HepG2 (cell line): Measurements from ENCODE around the gene MT1A. TPM values are rescaled to one million over a fixed set of nuclear protein-coding genes. Genes with fewer than 3 reads are reported as not detected.
A peak's percentile ranks its signal among the peaks of the same experiment; 100 is the strongest.

Experiments used
- FOSL2 ChIP-seq: sonication (generic); formaldehyde crosslinking; IDR thresholded peaks from 2 replicates; pipeline ENCODE4 v1.4.0; 2020; ENCODE audit warnings: missing genetic modification reagents
- GATAD2A ChIP-seq: IDR thresholded peaks from 2 replicates; pipeline ENCODE4 v1.6.1; 2016
- KLF13 ChIP-seq: sonication (generic); formaldehyde crosslinking; IDR thresholded peaks from 2 replicates; pipeline ENCODE4 v1.4.0; 2020; ENCODE audit warnings: mild to moderate bottlenecking, missing genetic modification reagents
- MLX ChIP-seq: IDR thresholded peaks from 2 replicates; pipeline ENCODE4 v1.6.1; 2016
- MNT ChIP-seq: fragments of 450-650 bp; IDR thresholded peaks from 2 replicates; pipeline ENCODE4 v1.6.1; 2016
- NFYB ChIP-seq: sonication (generic); formaldehyde crosslinking; IDR thresholded peaks from 2 replicates; pipeline ENCODE4 v1.4.0; 2020; ENCODE audit warnings: missing genetic modification reagents
- PPARG ChIP-seq: conservative IDR thresholded peaks from 2 replicates; pipeline ENCODE4 v1.6.1; 2016; ENCODE audit warnings: missing biosample characterization, missing genetic modification reagents
- RORA ChIP-seq: sonication (generic); formaldehyde crosslinking; IDR thresholded peaks from 2 replicates; pipeline ENCODE4 v1.5.0; 2020; ENCODE audit warnings: mild to moderate bottlenecking, missing genetic modification reagents, moderate library complexity
- SCMH1 ChIP-seq: sonication (generic); formaldehyde crosslinking; IDR thresholded peaks from 2 replicates; pipeline ENCODE4 v1.9.0; 2021; ENCODE audit warnings: missing genetic modification reagents, mild to moderate bottlenecking, borderline replicate concordance
- ZMYM2 ChIP-seq: sonication (generic); formaldehyde crosslinking; IDR thresholded peaks from 2 replicates; pipeline ENCODE4 v1.8.0; 2022; ENCODE audit warnings: mild to moderate bottlenecking, missing genetic modification reagents
- ZNF256 ChIP-seq: sonication (generic); formaldehyde crosslinking; conservative IDR thresholded peaks from 2 replicates; pipeline ENCODE4 v1.4.0; 2020; ENCODE audit warnings: missing genetic modification reagents
- ZNF275 ChIP-seq: sonication (generic); formaldehyde crosslinking; IDR thresholded peaks from 2 replicates; pipeline ENCODE4 v1.8.0; 2022; ENCODE audit warnings: missing genetic modification reagents, mild to moderate bottlenecking, inconsistent platforms, borderline replicate concordance
- ZNF317 ChIP-seq: sonication (generic); formaldehyde crosslinking; IDR thresholded peaks from 2 replicates; pipeline ENCODE4 v1.5.0; 2020; ENCODE audit warnings: mild to moderate bottlenecking, missing genetic modification reagents
- ZNF350 ChIP-seq: sonication (generic); formaldehyde crosslinking; IDR thresholded peaks from 2 replicates; pipeline ENCODE4 v1.4.0; 2020; ENCODE audit warnings: mild to moderate bottlenecking, low read depth, missing genetic modification reagents, borderline replicate concordance
- ZNF570 ChIP-seq: sonication (generic); formaldehyde crosslinking; IDR thresholded peaks from 2 replicates; pipeline ENCODE4 v1.4.0; 2020; ENCODE audit warnings: mild to moderate bottlenecking, missing genetic modification reagents, borderline replicate concordance
- ZNF678 ChIP-seq: sonication (generic); formaldehyde crosslinking; IDR thresholded peaks from 2 replicates; pipeline ENCODE4 v1.4.0; 2020; ENCODE audit warnings: mild to moderate bottlenecking, missing genetic modification reagents
- ZNF746 ChIP-seq: sonication (generic); formaldehyde crosslinking; IDR thresholded peaks from 2 replicates; pipeline ENCODE4 v1.8.0; 2022; ENCODE audit warnings: mild to moderate bottlenecking, missing genetic modification reagents
- ZSCAN9 ChIP-seq: IDR thresholded peaks from 2 replicates; pipeline ENCODE4 v1.6.1; 2016; ENCODE audit warnings: borderline replicate concordance
- polyA plus RNA-seq, 8 experiments: library from polyadenylated mRNA; depleted of rRNA in 3 of 8; stranded (reverse) in 7 of 8; unstranded in 1 of 8; fragments of >200 nt; fragmentation: Illumina TruSeq in 4 of 8; extraction: Trizol in 4 of 8; gene quantifications; 2 replicates each; pipeline versions ENCODE4 v1.2.1 to v1.2.3, GENCODE V29; 2011 to 2016; ENCODE audit warnings: low read depth in 4 of 8, missing spikeins in 1 of 8, mixed read lengths in 1 of 8; ENCODE audit not compliant: insufficient read depth in 1 of 8
- total RNA-seq, 5 experiments: library from RNA; depleted of rRNA; stranded (reverse); fragments of >200 nt; fragmentation: Illumina TruSeq; extraction: Trizol; gene quantifications; 2 replicates each; pipeline ENCODE4 v1.2.3, GENCODE V29; 2016; ENCODE audit warnings: low read depth in 1 of 5
- TF ChIP-seq, protein P1 (sequence below): sonication (generic); formaldehyde crosslinking; IDR thresholded peaks from 2 replicates; pipeline ENCODE4 v1.8.0; 2022; ENCODE audit warnings: missing genetic modification reagents, mild to moderate bottlenecking, borderline replicate concordance
- TF ChIP-seq, protein P2 (sequence below): conservative IDR thresholded peaks from 2 replicates; pipeline ENCODE4 v1.6.1; 2018; ENCODE audit warnings: missing genetic modification reagents
- TF ChIP-seq, protein P3 (sequence below): sonication (generic); formaldehyde crosslinking; conservative IDR thresholded peaks from 2 replicates; pipeline ENCODE4 v1.8.1; 2023; ENCODE audit warnings: missing genetic modification reagents
- TF ChIP-seq, protein P4 (sequence below): sonication (generic); formaldehyde crosslinking; IDR thresholded peaks from 2 replicates; pipeline ENCODE4 v1.4.0; 2020; ENCODE audit warnings: low read depth, mild to moderate bottlenecking, missing genetic modification reagents

The MT1A gene
- total and polyA plus RNA-seq, 2 of the 13 experiments (the other 11 are each of a cell fraction or from before 2014, with no cell fraction given), result 8.3 to 10.4 TPM

- TF ChIP-seq ZNF275, result 0 out of 2 replicates have a peak, but pooled peaks have one; percentile 72
- TF ChIP-seq ZNF746 (CRISPR knock-in tag), result peak; percentile 75; the same call in 1 of the 2 replicates
- TF ChIP-seq GATAD2A (CRISPR knock-in tag), result no peak
- TF ChIP-seq, protein P1, sequence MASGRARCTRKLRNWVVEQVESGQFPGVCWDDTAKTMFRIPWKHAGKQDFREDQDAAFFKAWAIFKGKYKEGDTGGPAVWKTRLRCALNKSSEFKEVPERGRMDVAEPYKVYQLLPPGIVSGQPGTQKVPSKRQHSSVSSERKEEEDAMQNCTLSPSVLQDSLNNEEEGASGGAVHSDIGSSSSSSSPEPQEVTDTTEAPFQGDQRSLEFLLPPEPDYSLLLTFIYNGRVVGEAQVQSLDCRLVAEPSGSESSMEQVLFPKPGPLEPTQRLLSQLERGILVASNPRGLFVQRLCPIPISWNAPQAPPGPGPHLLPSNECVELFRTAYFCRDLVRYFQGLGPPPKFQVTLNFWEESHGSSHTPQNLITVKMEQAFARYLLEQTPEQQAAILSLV (CRISPR knock-in tag), result no peak; the same call in 1 of the 2 replicates
- TF ChIP-seq ZNF350 (CRISPR knock-in tag), result no peak; the same call in 1 of the 2 replicates
- TF ChIP-seq ZSCAN9 (CRISPR knock-in tag), result no peak
- no peak for TF ChIP-seq ZNF256 (CRISPR knock-in tag)
- TF ChIP-seq NFYB (CRISPR knock-in tag), result no peak
- no peak for TF ChIP-seq SCMH1 (CRISPR knock-in tag)
- TF ChIP-seq ZNF317 (CRISPR knock-in tag), result no peak
- TF ChIP-seq, protein P2, sequence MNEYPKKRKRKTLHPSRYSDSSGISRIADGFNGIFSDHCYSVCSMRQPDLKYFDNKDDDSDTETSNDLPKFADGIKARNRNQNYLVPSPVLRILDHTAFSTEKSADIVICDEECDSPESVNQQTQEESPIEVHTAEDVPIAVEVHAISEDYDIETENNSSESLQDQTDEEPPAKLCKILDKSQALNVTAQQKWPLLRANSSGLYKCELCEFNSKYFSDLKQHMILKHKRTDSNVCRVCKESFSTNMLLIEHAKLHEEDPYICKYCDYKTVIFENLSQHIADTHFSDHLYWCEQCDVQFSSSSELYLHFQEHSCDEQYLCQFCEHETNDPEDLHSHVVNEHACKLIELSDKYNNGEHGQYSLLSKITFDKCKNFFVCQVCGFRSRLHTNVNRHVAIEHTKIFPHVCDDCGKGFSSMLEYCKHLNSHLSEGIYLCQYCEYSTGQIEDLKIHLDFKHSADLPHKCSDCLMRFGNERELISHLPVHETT, result 0 out of 2 replicates have a peak, but pooled peaks have one; percentile 22
- no peak for TF ChIP-seq ZNF678 (CRISPR knock-in tag)
- 0 out of 2 replicates have a peak, but pooled peaks have one; percentile 25 for TF ChIP-seq PPARG (CRISPR knock-in tag)
- TF ChIP-seq, protein P3, sequence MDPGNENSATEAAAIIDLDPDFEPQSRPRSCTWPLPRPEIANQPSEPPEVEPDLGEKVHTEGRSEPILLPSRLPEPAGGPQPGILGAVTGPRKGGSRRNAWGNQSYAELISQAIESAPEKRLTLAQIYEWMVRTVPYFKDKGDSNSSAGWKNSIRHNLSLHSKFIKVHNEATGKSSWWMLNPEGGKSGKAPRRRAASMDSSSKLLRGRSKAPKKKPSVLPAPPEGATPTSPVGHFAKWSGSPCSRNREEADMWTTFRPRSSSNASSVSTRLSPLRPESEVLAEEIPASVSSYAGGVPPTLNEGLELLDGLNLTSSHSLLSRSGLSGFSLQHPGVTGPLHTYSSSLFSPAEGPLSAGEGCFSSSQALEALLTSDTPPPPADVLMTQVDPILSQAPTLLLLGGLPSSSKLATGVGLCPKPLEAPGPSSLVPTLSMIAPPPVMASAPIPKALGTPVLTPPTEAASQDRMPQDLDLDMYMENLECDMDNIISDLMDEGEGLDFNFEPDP (CRISPR knock-in tag), result no peak; the same call in 1 of the 2 replicates
- TF ChIP-seq, protein P4, sequence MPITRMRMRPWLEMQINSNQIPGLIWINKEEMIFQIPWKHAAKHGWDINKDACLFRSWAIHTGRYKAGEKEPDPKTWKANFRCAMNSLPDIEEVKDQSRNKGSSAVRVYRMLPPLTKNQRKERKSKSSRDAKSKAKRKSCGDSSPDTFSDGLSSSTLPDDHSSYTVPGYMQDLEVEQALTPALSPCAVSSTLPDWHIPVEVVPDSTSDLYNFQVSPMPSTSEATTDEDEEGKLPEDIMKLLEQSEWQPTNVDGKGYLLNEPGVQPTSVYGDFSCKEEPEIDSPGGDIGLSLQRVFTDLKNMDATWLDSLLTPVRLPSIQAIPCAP (CRISPR knock-in tag), result peak; percentile 71; the same call in 1 of the 2 replicates
- TF ChIP-seq FOSL2, result peak; percentile 66
- TF ChIP-seq KLF13 (CRISPR knock-in tag), result no peak
- no peak for TF ChIP-seq MNT
- no peak for TF ChIP-seq RORA (CRISPR knock-in tag)
- peak; percentile 38; the same call in 1 of the 2 replicates for TF ChIP-seq ZMYM2
- no peak for TF ChIP-seq ZNF570 (CRISPR knock-in tag)
- TF ChIP-seq MLX (CRISPR knock-in tag), result no peak
Observed at GRCh38 chr16:56606476-56607108, 31.9 kb upstream of the MT1A start (continued).
